ENCODE measurements around the gene PIGK. TPM values are rescaled to one million over a fixed set of nuclear protein-coding genes. Genes with fewer than 3 reads are reported as not detected.

The PIGK gene
- total and polyA plus RNA-seq, 10 of the 15 experiments (the other 5 are each of a cell fraction or from before 2014, with no cell fraction given), result 9.1 to 27.4 (median 16.9) TPM

DNA sequence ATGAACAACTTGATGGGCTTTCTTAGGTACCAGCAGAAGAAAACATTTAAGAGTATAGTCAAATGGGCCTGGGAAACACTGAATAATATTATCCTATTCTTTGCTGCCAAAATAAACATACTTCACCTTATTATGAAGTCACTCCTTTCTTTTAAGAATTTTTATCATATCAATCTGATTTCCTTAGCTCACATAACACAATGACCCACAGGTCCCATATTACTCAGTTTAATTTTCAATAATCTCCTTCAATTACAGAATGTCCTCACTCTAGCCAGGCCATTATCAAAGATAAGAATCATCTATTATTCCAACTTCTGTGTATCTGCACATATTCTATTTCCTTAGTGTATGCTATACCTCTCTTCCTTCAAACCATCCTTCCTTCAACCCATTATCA is 63.0 kb downstream of the PIGK start:
- no peaks in the 10 kb centered on the region; the same call in 2 of the 3 replicates for H3K9me3 ChIP-seq (replicated peaks; ENCODE audit: control insufficient read depth, insufficient read depth, low read length)
- FAIRE-seq (no peak), ATAC-seq (no peak), DNase-seq (ENCODE audit: low read depth, low spot score) (no peak)
- BruUV-seq (replicated peaks), result no TSS peak
- no peak overlapping the region for H3K9ac ChIP-seq (ENCODE audit: control insufficient read depth, insufficient read depth, low read length)
- no peak overlapping the region for H2AFZ ChIP-seq (ENCODE audit: control insufficient read depth, low read depth, low read length)
- CTCF ChIA-PET, result no interaction called here
- no peaks in the 10 kb centered on the region for H4K20me1 ChIP-seq (ENCODE audit: control insufficient read depth, insufficient read depth)
- RAD21 ChIA-PET (ENCODE audit: unreplicated experiment), result no interaction called here
- intact Hi-C loops (cut with micrococcal nuclease; ENCODE audit: unreplicated experiment) (loop anchor here (10.0 kb wide), 1 partner anchor 259 kb away; no protein-coding TSS in a partner anchor), in situ Hi-C loops (cut with MboI) (no loop called here)
- SMC1A ChIA-PET (ENCODE audit: uncharacterized antibody, unreplicated experiment), result no interaction called here
- no peak overlapping the region for H3K27ac ChIP-seq (ENCODE audit: control insufficient read depth, insufficient read depth)
- POLR2A ChIA-PET, result no interaction called here
- no peaks in the 10 kb centered on the region for H3K27me3 ChIP-seq (replicated peaks in 1 of 2; ENCODE audit: control insufficient read depth in 2 of 2, insufficient read depth in 2 of 2, low read length in 1 of 2)
- no peaks in the 10 kb centered on the region for H3K79me2 ChIP-seq (ENCODE audit: control insufficient read depth, insufficient read depth, low read length)
- no peak overlapping the region for H3K4me2 ChIP-seq (ENCODE audit: control insufficient read depth, insufficient read depth)
- H3K36me3 ChIP-seq (ENCODE audit: control insufficient read depth in 2 of 2, insufficient read depth in 2 of 2, low read length in 1 of 2), result no peaks in the 10 kb centered on the region; a peak in 1 of 4 replicates
- H3K4me1 ChIP-seq (ENCODE audit: control insufficient read depth, insufficient read depth, low read length), result no peaks in the 10 kb centered on the region
- no peak overlapping the region for H3K4me3 ChIP-seq
- TF ChIP-seq, protein P1, sequence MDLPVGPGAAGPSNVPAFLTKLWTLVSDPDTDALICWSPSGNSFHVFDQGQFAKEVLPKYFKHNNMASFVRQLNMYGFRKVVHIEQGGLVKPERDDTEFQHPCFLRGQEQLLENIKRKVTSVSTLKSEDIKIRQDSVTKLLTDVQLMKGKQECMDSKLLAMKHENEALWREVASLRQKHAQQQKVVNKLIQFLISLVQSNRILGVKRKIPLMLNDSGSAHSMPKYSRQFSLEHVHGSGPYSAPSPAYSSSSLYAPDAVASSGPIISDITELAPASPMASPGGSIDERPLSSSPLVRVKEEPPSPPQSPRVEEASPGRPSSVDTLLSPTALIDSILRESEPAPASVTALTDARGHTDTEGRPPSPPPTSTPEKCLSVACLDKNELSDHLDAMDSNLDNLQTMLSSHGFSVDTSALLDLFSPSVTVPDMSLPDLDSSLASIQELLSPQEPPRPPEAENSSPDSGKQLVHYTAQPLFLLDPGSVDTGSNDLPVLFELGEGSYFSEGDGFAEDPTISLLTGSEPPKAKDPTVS (IDR thresholded peaks at IDR 0.05; ENCODE audit: low read depth, low read length), result no peak
- no peak for TF ChIP-seq PML (IDR thresholded peaks at IDR 0.05; ENCODE audit: low read length)
- no peak for TF ChIP-seq ZNF274 (IDR thresholded peaks at IDR 0.05; ENCODE audit: insufficient read depth, insufficient read length)
- no peak for TF ChIP-seq POLR2A (IDR thresholded peaks at IDR 0.05; ENCODE audit: low read depth, low read length)
- TF ChIP-seq DPF2 (IDR thresholded peaks at IDR 0.05), result no peak
- TF ChIP-seq BHLHE40 (IDR thresholded peaks at IDR 0.05; ENCODE audit: borderline replicate concordance in 1 of 2, low read depth in 2 of 2, low read length in 1 of 2), result no peak
- no peak for TF ChIP-seq TCF7 (IDR thresholded peaks at IDR 0.05; ENCODE audit: borderline replicate concordance)
- TF ChIP-seq SP1 (IDR thresholded peaks at IDR 0.05; ENCODE audit: low read depth, low read length), result no peak
- no peak for TF ChIP-seq CHD2 (IDR thresholded peaks at IDR 0.05; ENCODE audit: borderline replicate concordance, low read depth, low read length)
- TF ChIP-seq SKIL (IDR thresholded peaks at IDR 0.05; ENCODE audit: low read depth, poor library complexity, severe bottlenecking), result no peak
- TF ChIP-seq ZNF592 (IDR thresholded peaks at IDR 0.05), result no peak
- TF ChIP-seq CTCF (IDR thresholded peaks at IDR 0.05 in 2 of 3, conservative IDR thresholded peaks at IDR 0.05 in 1 of 3; ENCODE audit: control insufficient read depth in 2 of 3, extremely low read depth in 1 of 3, insufficient read depth in 1 of 3, low read depth in 3 of 3, low read length in 3 of 3), result no peak
- no peak for TF ChIP-seq BRCA1 (IDR thresholded peaks at IDR 0.05; ENCODE audit: low read depth, low read length)
- TF ChIP-seq BCL3 (IDR thresholded peaks at IDR 0.05; ENCODE audit: borderline replicate concordance, insufficient read depth, low read depth, low read length, poor library complexity, severe bottlenecking), result no peak

Measured in GM12878 (cell line).